WTC11 (cell line): Measurements from ENCODE around the gene VILL. TPM values are rescaled to one million over a fixed set of nuclear protein-coding genes. Genes with fewer than 3 reads are reported as not detected.

Source experiments
- ATAC-seq: fragments of 200-7000 bp; cut with Tn5 transposase; 2 replicates; pipeline ENCODE4 v1.10.0; 2021; ENCODE audit warnings: mild to moderate bottlenecking, moderate library complexity
- CTCF ChIA-PET: fragments of 300-600 bp; sonication (Branson Sonifier 250); formaldehyde crosslinking; loops from one replicate; lab custom pipeline; 2021; ENCODE audit warnings: antibody characterized with exemption; lab: Charles Lee
- POLR2A ChIA-PET: fragments of 350-600 bp; sonication (Branson Sonifier 250); formaldehyde crosslinking; loops from one replicate; lab custom pipeline; 2021; ENCODE audit warnings: antibody characterized with exemption; lab: Charles Lee
- DNase-seq: peaks from one replicate; pipeline ENCODE4 v3.0.0; 2021; ENCODE audit warnings: low spot score
- H3K27ac Mint-ChIP-seq: 2 replicates; pipeline ENCODE4 v1.8.0; 2021; ENCODE audit warnings: mixed read lengths
- H3K27me3 Mint-ChIP-seq: 2 replicates; pipeline ENCODE4 v1.8.0; 2021; ENCODE audit warnings: low read depth, mild to moderate bottlenecking, moderate library complexity, mixed read lengths
- H3K36me3 Mint-ChIP-seq: 2 replicates; pipeline ENCODE4 v1.8.0; 2021; ENCODE audit warnings: mixed read lengths
- H3K4me1 Mint-ChIP-seq: 2 replicates; pipeline ENCODE4 v1.8.0; 2022; ENCODE audit warnings: mixed read lengths
- H3K4me3 Mint-ChIP-seq: 2 replicates; pipeline ENCODE4 v1.8.0; 2021; ENCODE audit warnings: mild to moderate bottlenecking, moderate library complexity, mixed read lengths
- H3K9me3 Mint-ChIP-seq: 2 replicates; pipeline ENCODE4 v1.8.0; 2021; ENCODE audit warnings: mixed read lengths
- CDX4 ChIP-seq: fragments of 250-450 bp; sonication (Bioruptor Pico); IDR thresholded peaks from 2 replicates; pipeline ENCODE4 v1.9.0; 2021; ENCODE audit warnings: moderate library complexity, mild to moderate bottlenecking, inconsistent platforms, borderline replicate concordance
- CTCF ChIP-seq: fragments of 200-600 bp; IDR thresholded peaks from 2 replicates; pipeline ENCODE4 v1.8.0; 2022; ENCODE audit warnings: antibody characterized with exemption
- E2F4 ChIP-seq: sonication (generic); formaldehyde crosslinking; IDR thresholded peaks from 2 replicates; pipeline ENCODE4 v1.8.1; 2022; ENCODE audit warnings: low read depth, mild to moderate bottlenecking, moderate library complexity, missing genetic modification reagents, borderline replicate concordance
- EMX1 ChIP-seq: fragments of 250-450 bp; sonication (Bioruptor Pico); IDR thresholded peaks from 2 replicates; pipeline ENCODE4 v1.8.0; 2021; ENCODE audit warnings: mild to moderate bottlenecking
- FOXJ3 ChIP-seq: sonication (generic); formaldehyde crosslinking; IDR thresholded peaks from 2 replicates; pipeline ENCODE4 v1.9.0; 2021; ENCODE audit warnings: missing genetic modification reagents, mild to moderate bottlenecking, borderline replicate concordance
- FOXP1 ChIP-seq: sonication (generic); formaldehyde crosslinking; IDR thresholded peaks from 2 replicates; pipeline ENCODE4 v1.8.0; 2022; ENCODE audit warnings: missing genetic modification reagents, mild to moderate bottlenecking, moderate library complexity, borderline replicate concordance
- SMAD3 ChIP-seq: sonication (generic); formaldehyde crosslinking; IDR thresholded peaks from 2 replicates; pipeline ENCODE4 v1.8.0; 2022; ENCODE audit warnings: missing genetic modification reagents, mild to moderate bottlenecking, borderline replicate concordance
- STAT6 ChIP-seq: sonication (generic); formaldehyde crosslinking; conservative IDR thresholded peaks from 2 replicates; pipeline ENCODE4 v1.8.1; 2023; ENCODE audit warnings: mild to moderate bottlenecking, low read depth, missing genetic modification reagents, moderate library complexity
- ZBTB43 ChIP-seq: sonication (generic); formaldehyde crosslinking; IDR thresholded peaks from 2 replicates; pipeline ENCODE4 v1.8.1; 2023; ENCODE audit warnings: mild to moderate bottlenecking, missing genetic modification reagents
- ZNF138 ChIP-seq: sonication (generic); formaldehyde crosslinking; conservative IDR thresholded peaks from 2 replicates; pipeline ENCODE4 v1.8.1; 2022; ENCODE audit warnings: mild to moderate bottlenecking, moderate library complexity, missing genetic modification reagents
- ZNF263 ChIP-seq: sonication (generic); formaldehyde crosslinking; IDR thresholded peaks from 2 replicates; pipeline ENCODE4 v1.8.1; 2022; ENCODE audit warnings: low read depth, mild to moderate bottlenecking, moderate library complexity, missing genetic modification reagents
- ZNF317 ChIP-seq: sonication (generic); formaldehyde crosslinking; IDR thresholded peaks from 2 replicates; pipeline ENCODE4 v1.8.1; 2023; ENCODE audit warnings: low read depth, mild to moderate bottlenecking, moderate library complexity, missing genetic modification reagents, borderline replicate concordance
- ZNF416 ChIP-seq: fragments of 250-450 bp; sonication (Bioruptor Pico); IDR thresholded peaks from 2 replicates; pipeline ENCODE4 v1.9.0; 2021; ENCODE audit warnings: mild to moderate bottlenecking, inconsistent platforms
- ZNF512 ChIP-seq: sonication (generic); formaldehyde crosslinking; IDR thresholded peaks from 2 replicates; pipeline ENCODE4 v1.8.1; 2022; ENCODE audit warnings: missing genetic modification reagents, borderline replicate concordance
- ZNF532 ChIP-seq: fragments of 250-450 bp; sonication (Bioruptor Pico); IDR thresholded peaks from 2 replicates; pipeline ENCODE4 v1.9.0; 2021; ENCODE audit warnings: mild to moderate bottlenecking, borderline replicate concordance
- total RNA-seq: library from RNA; stranded (reverse); gene quantifications from 3 replicates; pipeline ENCODE4 v1.2.3, GENCODE V29; 2021

The VILL gene
- total RNA-seq, 1 experiment from 2014 or later: 4.7 TPM

GRCh38 chr3:38031022-38031994, 40.7 kb downstream of the VILL start:
- DNase-seq: no peak
- no peaks in the 10 kb centered on the region for H3K9me3 Mint-ChIP-seq
- peak overlapping the region; percentile 31 for H3K4me3 Mint-ChIP-seq
- no peak for ATAC-seq
- H3K36me3 Mint-ChIP-seq: no peaks in the 10 kb centered on the region
- TF ChIP-seq ZBTB43 (CRISPR knock-in tag) (no peak), ZNF317 (CRISPR knock-in tag) (no peak), ZNF138 (no peak), ZNF416 (CRISPR knock-in tag) (no peak), ZNF512 (CRISPR knock-in tag) (no peak), ZNF532 (no peak), STAT6 (CRISPR knock-in tag) (no peak), CTCF (no peak), E2F4 (CRISPR knock-in tag) (no peak), ZNF263 (CRISPR knock-in tag) (no peak), CDX4 (CRISPR knock-in tag) (no peak), FOXP1 (CRISPR knock-in tag) (no peak), SMAD3 (CRISPR knock-in tag) (no peak), EMX1 (CRISPR knock-in tag) (no peak), FOXJ3 (CRISPR knock-in tag) (no peak)
- H3K27ac Mint-ChIP-seq: no peak overlapping the region
- H3K4me1 Mint-ChIP-seq: peaks cover 6% of the 10 kb centered on the region; the same call in 1 of the 2 replicates
- ChIA-PET POLR2A (no interaction called here), CTCF (interaction anchor here (1.5 to 3.6 kb wide), 2 partner anchors 28 to 34 kb away, joined by 4 to 32 read pairs; no protein-coding TSS in a partner anchor)
- H3K27me3 Mint-ChIP-seq: peaks cover 64% of the 10 kb centered on the region
